HG03159 (cell line): ENCODE results near the gene CCSAP.
A peak's percentile ranks its signal among the peaks of the same experiment; 100 is the strongest.
"Not testable (repeated sequence)": the region's sequence is repeated elsewhere in the genome, so short reads cannot be mapped to it uniquely, and the experiment has no call there.

ENCODE experiments used
- ATAC-seq: cut with Tn5 transposase; IDR thresholded peaks from one replicate; pipeline ENCODE4 v1.9.1; 2021; ENCODE audit warnings: mild to moderate bottlenecking, moderate library complexity; ENCODE audit not compliant: unreplicated experiment

The CCSAP gene

GRCh38 chr1:229342656-229343569 lies at the start of gene CCSAP:
CCSAP (minus strand) TSS chr1:229343047; CDS start chr1:229342465, 582 bp downstream.
- peak; percentile 36 for ATAC-seq

GRCh38 chr1:229390130-229390529 lies 47.3 kb upstream of the CCSAP start:
- no peak for ATAC-seq

- ATAC-seq, result no peak
Observed at GRCh38 chr1:229388897-229389580, 46.2 kb upstream of the CCSAP start.

GRCh38 chr1:229385853-229386456 lies 43.1 kb upstream of the CCSAP start:
- ATAC-seq, result no peak

- ATAC-seq, result no peak
Observed at GRCh38 chr1:229384822-229385221, 42.0 kb upstream of the CCSAP start.

- no peak for ATAC-seq
Observed at GRCh38 chr1:229383961-229384360, 41.1 kb upstream of the CCSAP start.

GRCh38 chr1:229383188-229383587 lies 40.3 kb upstream of the CCSAP start:
- ATAC-seq, result no peak

- no peak for ATAC-seq
Observed at GRCh38 chr1:229381234-229381633, 38.4 kb upstream of the CCSAP start.

GRCh38 chr1:229380536-229381160 lies 37.8 kb upstream of the CCSAP start:
- no peak for ATAC-seq

GRCh38 chr1:229379846-229380245 lies 37.0 kb upstream of the CCSAP start:
- no peak for ATAC-seq

- no peak for ATAC-seq
Observed at GRCh38 chr1:229378586-229379367, 35.9 kb upstream of the CCSAP start.

- not testable (repeated sequence) for ATAC-seq
Observed at GRCh38 chr1:229378035-229378434, 35.2 kb upstream of the CCSAP start.

GRCh38 chr1:229377429-229377828 lies 34.6 kb upstream of the CCSAP start:
- ATAC-seq, result no peak

- ATAC-seq, result no peak
Observed at GRCh38 chr1:229376521-229376920, 33.7 kb upstream of the CCSAP start.

- ATAC-seq, result no peak
Observed at GRCh38 chr1:229374485-229374884, 31.6 kb upstream of the CCSAP start.

GRCh38 chr1:229373395-229373794 lies 30.5 kb upstream of the CCSAP start:
- ATAC-seq, result no peak

GRCh38 chr1:229372251-229372650 lies 29.4 kb upstream of the CCSAP start:
- ATAC-seq, result no peak

GRCh38 chr1:229371624-229372023 lies 28.8 kb upstream of the CCSAP start:
- no peak for ATAC-seq

- ATAC-seq, result no peak
Observed at GRCh38 chr1:229370601-229371021, 27.8 kb upstream of the CCSAP start.

- ATAC-seq, result peak; percentile 60
Observed at GRCh38 chr1:229368347-229368746, 25.5 kb upstream of the CCSAP start.
